Sigmoid colon (tissue), 7 donors: ENCODE data around the gene APOB. TPM values are rescaled to one million over a fixed set of nuclear protein-coding genes. Genes with fewer than 3 reads are reported as not detected.

Experiments used
- DNase-seq: peaks from one replicate; pipeline ENCODE4 v3.0.0-alpha.2; 2019
- H3K27ac ChIP-seq, 4 donors: fragments of 200-600 bp; sonication (generic); one replicate each; pipeline ENCODE4 v1.5.1; 2016 to 2019; ENCODE audit warnings: mild to moderate bottlenecking in 1 of 4
- H3K27me3 ChIP-seq, 3 donors: fragments of 200-600 bp; sonication (generic); one replicate each; pipeline ENCODE4 v1.5.1; 2019; ENCODE audit warnings: mild to moderate bottlenecking in 1 of 3
- H3K36me3 ChIP-seq, 4 donors: fragments of 200-600 bp; sonication (generic); one replicate each; pipeline ENCODE4 v1.5.1; 2016 to 2019
- H3K4me1 ChIP-seq, 4 donors: fragments of 200-600 bp; sonication (generic); one replicate each; pipeline ENCODE4 v1.5.1; 2017 to 2019
- H3K4me3 ChIP-seq, 4 donors: fragments of 200-600 bp; sonication (generic); one replicate each; pipeline ENCODE4 v1.5.1; 2017 to 2019; ENCODE audit warnings: mild to moderate bottlenecking in 2 of 4, moderate library complexity in 1 of 4
- H3K9me3 ChIP-seq, 4 donors: fragments of 200-600 bp in 3 of 4; sonication (generic) in 3 of 4; one replicate each; pipeline versions ENCODE4 v1.5.1 to v1.6.1; 2013 to 2019
- EP300 ChIP-seq, 4 donors: sonication (generic); formaldehyde crosslinking; IDR thresholded peaks; one replicate each; pipeline ENCODE4 v1.6.1; 2017; ENCODE audit warnings: antibody characterized with exemption in 4 of 4
- POLR2A ChIP-seq, 2 donors: fragments of 450-650 bp; IDR thresholded peaks; one replicate each; pipeline ENCODE4 v1.6.1; 2016; ENCODE audit warnings: antibody characterized with exemption in 2 of 2, mild to moderate bottlenecking in 2 of 2, moderate library complexity in 2 of 2
- POLR2AphosphoS5 ChIP-seq, 4 donors: sonication (generic); formaldehyde crosslinking; IDR thresholded peaks; one replicate each; pipeline ENCODE4 v1.6.1; 2017; ENCODE audit warnings: antibody characterized with exemption in 4 of 4
- WGBS, 2 donors: extraction: QIAGEN DNeasy Blood & Tissue Kit; methylation state at CpG; one replicate each; pipeline ENCODE4 v1.1.7; 2013; 5-methylcytosine and 5-hydroxymethylcytosine counted together
- intact Hi-C: fragments of 100-400 bp; cut with DNase I; formaldehyde crosslinking; loops from one replicate; pipeline ENCODE4 v1.15.1; 2023
- polyA plus RNA-seq, 3 donors: library from polyadenylated mRNA; stranded (reverse); fragments of 200-250 nt; gene quantifications; one replicate each; pipeline ENCODE4 v1.2.3, GENCODE V29; 2013
- total RNA-seq, 4 donors: library from RNA; depleted of rRNA; stranded (reverse); fragments of >200 nt; gene quantifications; one replicate each; pipeline ENCODE4 v1.1.0, GENCODE V29; 2016
- TF ChIP-seq, protein P1 (sequence below), 4 experiments: fragments of 450-650 bp in 3 of 4; fragments of 200-600 bp in 1 of 4; IDR thresholded peaks; one replicate each; pipeline ENCODE4 v1.5.1; 2016 to 2019; ENCODE audit warnings: antibody characterized with exemption in 4 of 4, mild to moderate bottlenecking in 3 of 4, moderate library complexity in 2 of 4
- donor health status: healthy with polysubstance abuse.
- donor health status: Bipolar disorder and iron deficiency.
- donor health status: healthy.

APOB gene
- total and polyA plus RNA-seq, 7 donors: under 0.01 to 3.6 (median 0.69) TPM; not detected in 1

DNA sequence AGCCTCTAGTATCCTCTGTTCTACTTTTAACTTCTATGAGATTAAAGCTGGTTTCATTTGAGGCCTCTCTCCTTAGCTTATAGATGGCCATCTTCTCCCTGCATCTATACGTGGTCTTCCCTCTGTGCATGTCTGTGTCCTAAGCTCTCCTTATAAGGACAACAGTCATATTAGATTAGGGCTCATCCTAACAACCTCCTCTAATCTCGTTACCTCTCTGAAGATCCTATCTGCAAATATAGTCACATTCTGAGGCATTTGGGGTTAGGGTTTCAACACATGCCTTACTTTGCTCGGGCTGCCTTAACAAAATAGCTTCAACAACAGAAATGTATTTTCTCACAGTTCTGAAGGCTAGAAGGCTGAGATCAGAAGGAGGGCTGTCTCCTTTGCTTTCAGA is 11.6 kb upstream of the APOB start:
- TF ChIP-seq, protein P1, sequence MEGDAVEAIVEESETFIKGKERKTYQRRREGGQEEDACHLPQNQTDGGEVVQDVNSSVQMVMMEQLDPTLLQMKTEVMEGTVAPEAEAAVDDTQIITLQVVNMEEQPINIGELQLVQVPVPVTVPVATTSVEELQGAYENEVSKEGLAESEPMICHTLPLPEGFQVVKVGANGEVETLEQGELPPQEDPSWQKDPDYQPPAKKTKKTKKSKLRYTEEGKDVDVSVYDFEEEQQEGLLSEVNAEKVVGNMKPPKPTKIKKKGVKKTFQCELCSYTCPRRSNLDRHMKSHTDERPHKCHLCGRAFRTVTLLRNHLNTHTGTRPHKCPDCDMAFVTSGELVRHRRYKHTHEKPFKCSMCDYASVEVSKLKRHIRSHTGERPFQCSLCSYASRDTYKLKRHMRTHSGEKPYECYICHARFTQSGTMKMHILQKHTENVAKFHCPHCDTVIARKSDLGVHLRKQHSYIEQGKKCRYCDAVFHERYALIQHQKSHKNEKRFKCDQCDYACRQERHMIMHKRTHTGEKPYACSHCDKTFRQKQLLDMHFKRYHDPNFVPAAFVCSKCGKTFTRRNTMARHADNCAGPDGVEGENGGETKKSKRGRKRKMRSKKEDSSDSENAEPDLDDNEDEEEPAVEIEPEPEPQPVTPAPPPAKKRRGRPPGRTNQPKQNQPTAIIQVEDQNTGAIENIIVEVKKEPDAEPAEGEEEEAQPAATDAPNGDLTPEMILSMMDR (IDR thresholded peaks at IDR 0.05): no peak
- TF ChIP-seq POLR2AphosphoS5 (IDR thresholded peaks at IDR 0.05) (no peak), EP300 (IDR thresholded peaks at IDR 0.05) (no peak), POLR2A (IDR thresholded peaks at IDR 0.05) (no peak)

DNA sequence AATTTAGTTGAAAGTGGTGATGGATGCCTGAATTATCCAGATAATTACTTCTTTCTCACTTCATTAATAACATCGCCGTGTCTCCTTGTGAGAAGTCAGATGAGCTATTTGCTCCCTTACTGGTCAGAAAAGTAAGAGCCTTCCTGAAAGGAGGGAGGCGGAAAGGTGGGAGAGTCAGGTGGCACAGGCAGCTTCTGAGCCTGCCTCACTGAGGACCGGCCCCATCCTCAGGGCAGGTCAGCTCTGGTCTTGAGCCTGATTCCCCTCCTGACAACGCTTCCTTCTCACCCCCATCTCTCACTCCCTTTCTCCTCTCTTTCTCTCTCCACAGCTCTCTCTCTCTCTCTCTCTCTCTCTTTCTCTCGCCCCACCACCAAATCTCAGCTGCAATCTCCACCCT is 10.1 kb upstream of the APOB start:
- no peaks in the 10 kb centered on the region for H3K4me1 ChIP-seq
- H3K27ac ChIP-seq: no peak overlapping the region
- no peaks in the 10 kb centered on the region for H3K9me3 ChIP-seq
- intact Hi-C loops: no loop called here
- DNase-seq: no peak
- TF ChIP-seq POLR2AphosphoS5 (IDR thresholded peaks at IDR 0.05) (no peak), EP300 (IDR thresholded peaks at IDR 0.05) (no peak), POLR2A (IDR thresholded peaks at IDR 0.05) (no peak)
- TF ChIP-seq, protein P1 (IDR thresholded peaks at IDR 0.05): no peak
- H3K27me3 ChIP-seq: no peaks in the 10 kb centered on the region
- H3K36me3 ChIP-seq: no peaks in the 10 kb centered on the region
- WGBS, 2 donors: 91 to 93% methylated on average over 6 of the region's 6 CpGs
- no peak overlapping the region for H3K4me3 ChIP-seq

More for the DNA sequence above, 11.6 kb upstream of the APOB start:
- WGBS, 2 donors: 82 to 84% methylated on average over 3 of the region's 3 CpGs
- H3K4me3 ChIP-seq: no peak overlapping the region
- no peaks in the 10 kb centered on the region for H3K36me3 ChIP-seq
- H3K27ac ChIP-seq: no peak overlapping the region
- H3K9me3 ChIP-seq: no peaks in the 10 kb centered on the region
- intact Hi-C loops: no loop called here
- DNase-seq: no peak
- H3K4me1 ChIP-seq: no peaks in the 10 kb centered on the region
- no peaks in the 10 kb centered on the region for H3K27me3 ChIP-seq

DNA sequence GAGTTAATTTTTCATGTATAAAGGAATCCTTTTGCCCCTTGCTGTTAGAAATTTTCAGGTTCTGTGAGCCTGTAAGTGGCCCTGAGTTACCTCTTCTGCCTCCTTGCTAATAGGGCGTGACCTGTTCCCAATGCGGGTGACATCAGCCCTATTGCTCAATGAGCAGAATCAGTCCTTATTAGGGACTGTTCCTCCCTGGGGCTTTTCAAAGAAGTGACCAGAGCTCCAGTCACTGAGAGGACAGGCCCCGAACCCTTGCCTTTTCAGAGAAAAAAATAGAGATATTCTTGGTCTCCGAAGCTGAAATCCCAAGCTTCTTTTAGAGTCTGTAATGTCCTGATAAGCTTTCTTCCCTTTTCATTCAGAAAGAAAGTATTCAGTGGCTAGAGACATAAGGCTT is 8.2 kb upstream of the APOB start:
- WGBS, 2 donors: 73 to 82% methylated on average over 4 of the region's 4 CpGs
- no peaks in the 10 kb centered on the region for H3K4me1 ChIP-seq
- H3K36me3 ChIP-seq: no peaks in the 10 kb centered on the region
- H3K27ac ChIP-seq: no peak overlapping the region
- intact Hi-C loops: no loop called here
- H3K27me3 ChIP-seq: no peaks in the 10 kb centered on the region
- no peak overlapping the region for H3K4me3 ChIP-seq
- DNase-seq: no peak
- H3K9me3 ChIP-seq: no peaks in the 10 kb centered on the region
- TF ChIP-seq EP300 (IDR thresholded peaks at IDR 0.05) (no peak), POLR2A (IDR thresholded peaks at IDR 0.05) (no peak), POLR2AphosphoS5 (IDR thresholded peaks at IDR 0.05) (no peak)
- TF ChIP-seq, protein P1 (IDR thresholded peaks at IDR 0.05): no peak

DNA sequence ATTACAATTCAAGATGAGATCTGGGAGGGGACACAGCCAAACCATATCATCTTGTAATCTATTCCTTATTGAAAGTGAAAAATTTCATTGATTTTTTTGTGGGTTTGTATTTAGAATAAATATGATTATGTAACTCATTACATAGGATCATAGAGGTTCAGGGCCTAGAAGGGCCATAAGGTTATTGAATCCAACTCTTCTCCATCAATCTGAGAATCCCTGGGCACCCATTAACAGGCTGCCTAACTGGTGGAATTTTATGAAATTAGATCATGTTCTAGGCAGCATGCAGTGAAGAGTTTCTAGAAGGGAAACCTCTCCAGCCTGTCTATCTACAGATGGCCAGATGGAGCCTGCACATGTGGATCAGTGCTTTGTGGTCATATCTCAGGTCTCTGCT is 6.3 kb upstream of the APOB start:
- no peak for TF ChIP-seq EP300 (IDR thresholded peaks at IDR 0.05)
- DNase-seq: no peak
- no peaks in the 10 kb centered on the region for H3K4me1 ChIP-seq
- no peak overlapping the region for H3K4me3 ChIP-seq
- H3K27me3 ChIP-seq: no peaks in the 10 kb centered on the region
- intact Hi-C loops: no loop called here
- no peaks in the 10 kb centered on the region for H3K36me3 ChIP-seq
- H3K9me3 ChIP-seq: no peaks in the 10 kb centered on the region
- H3K27ac ChIP-seq: no peak overlapping the region

DNA sequence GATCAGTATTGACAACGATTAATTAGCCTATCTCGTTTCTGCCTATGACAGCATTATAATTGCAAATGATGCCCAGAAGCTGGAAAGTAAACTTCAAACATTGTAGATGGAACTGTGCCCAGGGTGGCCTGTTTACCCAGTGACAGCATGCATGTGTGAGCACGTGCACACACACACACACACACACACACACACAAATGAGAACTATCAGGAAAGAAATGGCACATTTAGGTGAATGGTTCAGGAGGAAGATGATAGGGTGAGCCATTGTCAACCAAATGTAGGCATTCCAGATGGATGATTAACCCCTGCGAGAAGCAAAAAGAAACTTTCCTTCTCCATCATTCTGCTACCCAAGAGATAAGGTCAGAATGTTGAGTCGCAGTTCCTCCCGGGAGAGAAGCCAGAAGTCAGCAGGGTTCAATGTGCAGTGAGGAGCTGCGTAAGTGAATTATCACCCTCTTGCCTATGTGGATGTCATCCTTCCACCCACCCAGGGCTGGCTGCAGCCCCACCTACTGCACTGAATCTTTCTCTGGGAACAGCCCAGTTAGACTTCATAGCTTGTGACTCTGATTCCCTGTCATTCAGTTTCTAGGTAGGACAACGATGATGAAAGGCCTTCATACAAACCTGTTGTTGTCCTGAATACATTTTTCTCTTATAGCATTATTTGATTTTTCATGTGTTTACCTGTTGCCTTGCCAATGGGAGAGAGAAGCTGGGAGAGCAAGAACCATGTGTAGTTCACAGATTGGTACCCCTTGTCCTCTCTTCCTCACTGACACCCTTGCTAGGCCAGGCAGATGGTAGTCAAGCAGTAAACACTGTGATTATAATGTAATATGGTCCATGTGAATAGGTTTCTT is 3.5 kb upstream of the APOB start:
- H3K9me3 ChIP-seq: no peaks in the 10 kb centered on the region
- peaks cover 0 to 14% (median 8%) of the 10 kb centered on the region in 4 donors for H3K4me1 ChIP-seq
- H3K36me3 ChIP-seq: no peaks in the 10 kb centered on the region
- WGBS, 2 donors: 17 to 67% methylated on average over 8 of the region's 8 CpGs
- intact Hi-C loops: no loop called here
- H3K27ac ChIP-seq: no peak overlapping the region
- DNase-seq: no peak
- peaks cover 0 to 3% (median 0%) of the 10 kb centered on the region in 3 donors for H3K27me3 ChIP-seq
- TF ChIP-seq POLR2A (IDR thresholded peaks at IDR 0.05) (no peak), EP300 (IDR thresholded peaks at IDR 0.05) (no peak), POLR2AphosphoS5 (IDR thresholded peaks at IDR 0.05) (no peak)
- TF ChIP-seq, protein P1 (IDR thresholded peaks at IDR 0.05): no peak
- no peak overlapping the region for H3K4me3 ChIP-seq
